ENCODE measurements around the gene CYP4A22. TPM values are rescaled to one million over a fixed set of nuclear protein-coding genes. Genes with fewer than 3 reads are reported as not detected.

Gene CYP4A22
- total and polyA plus RNA-seq, 9 of the 15 experiments (the other 6 are each of a cell fraction or from before 2014, with no cell fraction given) = 0.07 TPM; not detected in 8

DNA sequence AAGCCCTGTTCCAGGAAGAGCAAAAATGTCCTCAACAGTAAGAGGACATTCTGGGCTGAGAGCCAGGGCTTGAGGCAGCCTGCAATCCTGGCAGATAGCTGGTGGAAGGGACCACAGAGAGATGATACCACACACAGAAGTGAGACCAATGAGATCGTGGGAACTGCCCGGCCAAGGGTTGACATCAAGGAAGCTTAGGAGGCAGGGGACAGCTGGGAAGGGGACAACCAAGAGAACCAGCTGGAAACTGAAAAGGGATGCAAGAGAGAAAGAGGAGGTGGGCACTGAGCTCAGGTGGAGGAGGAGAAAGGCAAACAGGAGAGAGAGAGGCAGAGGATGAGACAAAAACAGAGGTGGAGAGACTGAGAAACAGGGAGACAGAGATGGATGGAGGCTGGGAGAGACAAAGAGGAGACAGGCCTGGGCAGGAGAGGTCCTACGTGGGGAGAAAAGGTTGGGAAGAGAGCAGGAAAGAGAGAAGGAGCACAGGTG lies 43.4 kb downstream of the CYP4A22 start (continued):
- TF ChIP-seq THAP12 (CRISPR knock-in tag; IDR thresholded peaks at IDR 0.05) (no peak), MYNN (IDR thresholded peaks at IDR 0.05) (no peak), MYNN (CRISPR knock-in tag; IDR thresholded peaks at IDR 0.05) (no peak), ZNF551 (CRISPR knock-in tag; IDR thresholded peaks at IDR 0.05) (no peak), DDX20 (tag; IDR thresholded peaks at IDR 0.05; ENCODE audit: low read depth) (no peak), MYC (IDR thresholded peaks at IDR 0.05; ENCODE audit: low read depth, low read length) (peak; percentile 11; the same call in 1 of the 2 replicates), MYC (CRISPR knock-in tag; IDR thresholded peaks at IDR 0.05; ENCODE audit: borderline replicate concordance, low read depth) (no peak), SUPT5H (IDR thresholded peaks at IDR 0.05) (peak; percentile 34; the same call in 1 of the 2 replicates), DACH1 (IDR thresholded peaks at IDR 0.05; ENCODE audit: partially characterized antibody) (no peak), SFPQ (IDR thresholded peaks at IDR 0.05; ENCODE audit: low read depth, low read length) (no peak), POLR2AphosphoS5 (IDR thresholded peaks at IDR 0.05; ENCODE audit: control insufficient read depth, insufficient read depth, low read depth, low read length) (no peak), YY1 (IDR thresholded peaks at IDR 0.05; ENCODE audit: borderline replicate concordance in 1 of 3, control insufficient read depth in 1 of 3, extremely low read depth in 1 of 3, insufficient read depth in 3 of 3, insufficient read length in 1 of 3, insufficient replicate concordance in 2 of 3, low read depth in 1 of 3, low read length in 2 of 3) (peak in 1 of 3 experiments; percentile 18), POLR2AphosphoS2 (IDR thresholded peaks at IDR 0.05; ENCODE audit: low read length) (no peak), ZBTB43 (CRISPR knock-in tag; IDR thresholded peaks at IDR 0.05) (no peak), CBFA2T2 (conservative IDR thresholded peaks at IDR 0.05) (no peak), HDGF (IDR thresholded peaks at IDR 0.05) (peak; percentile 100), SOX6 (IDR thresholded peaks at IDR 0.05) (no peak), HOXB6 (CRISPR knock-in tag; IDR thresholded peaks at IDR 0.05; ENCODE audit: borderline replicate concordance) (no peak), MLX (CRISPR knock-in tag; conservative IDR thresholded peaks at IDR 0.05) (no peak), HNRNPL (IDR thresholded peaks at IDR 0.05; ENCODE audit: low read depth, low read length) (no peak), PRPF4 (IDR thresholded peaks at IDR 0.05; ENCODE audit: insufficient read depth, low read depth, low read length, poor library complexity, severe bottlenecking) (no peak), ZNF77 (CRISPR knock-in tag; IDR thresholded peaks at IDR 0.05) (no peak), STAT5B (CRISPR knock-in tag; IDR thresholded peaks at IDR 0.05) (no peak), TCF7 (IDR thresholded peaks at IDR 0.05; ENCODE audit: borderline replicate concordance) (no peak)

Measured in K562 (cell line).